Metanephros (tissue), 1 donor: ENCODE measurements around the gene ANXA8L1. TPM values are rescaled to one million over a fixed set of nuclear protein-coding genes. Genes with fewer than 3 reads are reported as not detected.

ENCODE experiments used
- total RNA-seq: library from RNA; depleted of rRNA; stranded (reverse); fragments of >200 nt; gene quantifications from one replicate; pipeline ENCODE4 v1.2.3, GENCODE V29; 2014

Gene ANXA8L1
- total RNA-seq, result 0.88 TPM

GRCh38 chr10:46375406-46375805 lies at the start of gene ANXA8L1:
Gene ANXA8L1 (plus strand): TSS chr10:46375776. CDS start chr10:46375852, 76 bp downstream.

Other genes starting within 250 kb of the ANXA8L1 start
- not detected for gene ANTXRL, start 88.8 kb upstream of the ANXA8L1 start, total RNA-seq
- gene NPY4R, start 90.2 kb downstream of the ANXA8L1 start, total RNA-seq, result not detected
- gene GPRIN2, start 180.9 kb downstream of the ANXA8L1 start, total RNA-seq, result 8.2 TPM
- gene SYT15, start 203.4 kb downstream of the ANXA8L1 start, total RNA-seq, result 2.7 TPM